ENCODE data around the gene GABRR1. TPM values are rescaled to one million over a fixed set of nuclear protein-coding genes. Genes with fewer than 3 reads are reported as not detected.
A peak's percentile ranks its signal among the peaks of the same experiment; 100 is the strongest.

GABRR1 gene
- total and polyA plus RNA-seq, 2 of the 13 experiments (the other 11 are each of a cell fraction or from before 2014, with no cell fraction given): not detected

DNA sequence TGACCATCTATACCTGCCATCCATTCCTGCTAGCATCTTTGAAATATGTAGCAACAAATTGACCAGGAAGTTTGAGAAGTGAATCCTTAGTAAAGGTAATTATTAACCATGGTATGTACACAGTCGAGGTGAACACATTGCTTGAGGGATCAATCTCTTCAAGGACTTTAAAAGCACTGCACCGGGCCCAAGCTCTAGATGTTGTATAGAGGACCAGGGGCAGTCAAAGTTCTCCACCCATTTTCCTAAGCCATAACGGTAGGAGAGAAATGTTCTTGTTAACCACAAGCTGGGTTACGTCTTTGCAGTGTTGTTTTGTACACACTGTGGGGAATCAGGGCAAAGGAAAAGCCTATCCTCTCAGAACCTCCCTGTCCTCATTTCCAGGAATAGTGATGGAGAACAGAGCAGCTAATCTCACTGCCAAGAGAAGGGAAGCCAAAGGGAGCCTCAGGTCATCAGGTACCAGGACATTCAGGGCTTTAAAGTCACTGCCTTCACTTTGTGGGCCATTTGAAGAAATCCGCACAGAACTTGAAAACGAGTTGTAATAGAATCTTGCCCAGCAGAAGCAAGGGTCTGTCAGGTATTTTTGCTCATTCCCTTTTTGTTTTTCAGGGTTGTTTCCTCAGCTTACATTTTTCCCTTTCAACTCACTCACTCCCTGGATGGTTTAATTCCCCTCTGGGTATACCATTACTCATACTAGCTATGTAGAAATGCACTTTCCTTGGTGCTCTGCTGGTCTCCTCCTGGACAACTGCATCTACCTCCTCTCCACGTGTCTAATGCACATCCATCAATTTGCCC is 76.6 kb downstream of the GABRR1 start (continued):
- TF ChIP-seq POGZ (CRISPR knock-in tag; IDR thresholded peaks at IDR 0.05) (peak; percentile 40; the same call in 1 of the 2 replicates), ZNF121 (CRISPR knock-in tag; IDR thresholded peaks at IDR 0.05) (peak; percentile 87), YEATS2 (CRISPR knock-in tag; IDR thresholded peaks at IDR 0.05; ENCODE audit: borderline replicate concordance) (no peak), ZNF333 (CRISPR knock-in tag; IDR thresholded peaks at IDR 0.05; ENCODE audit: borderline replicate concordance) (no peak), HNRNPK (IDR thresholded peaks at IDR 0.05; ENCODE audit: low read depth, low read length, poor library complexity, severe bottlenecking) (no peak), HNRNPH1 (optimal IDR thresholded peaks at IDR 0.05; ENCODE audit: low read depth, low read length) (no peak), RFX1 (IDR thresholded peaks at IDR 0.05) (no peak), TBP (CRISPR knock-in tag; IDR thresholded peaks at IDR 0.05) (no peak), KAT7 (CRISPR knock-in tag; IDR thresholded peaks at IDR 0.05; ENCODE audit: borderline replicate concordance) (no peak), ELF1 (CRISPR knock-in tag; IDR thresholded peaks at IDR 0.05) (peak; percentile 47; the same call in 1 of the 2 replicates), TEAD2 (CRISPR knock-in tag; IDR thresholded peaks at IDR 0.05) (no peak), ZNF124 (CRISPR knock-in tag; IDR thresholded peaks at IDR 0.05) (no peak), ZSCAN25 (CRISPR knock-in tag; IDR thresholded peaks at IDR 0.05) (no peak), NFKBIZ (CRISPR knock-in tag; IDR thresholded peaks at IDR 0.05) (no peak), TCF7 (IDR thresholded peaks at IDR 0.05; ENCODE audit: low read depth) (peak; percentile 30; the same call in 1 of the 2 replicates), ZNF83 (CRISPR knock-in tag; IDR thresholded peaks at IDR 0.05; ENCODE audit: borderline replicate concordance) (no peak), CHD2 (IDR thresholded peaks at IDR 0.05; ENCODE audit: low read depth, low read length) (no peak), ZNF264 (CRISPR knock-in tag; IDR thresholded peaks at IDR 0.05) (no peak), HOXD1 (CRISPR knock-in tag; IDR thresholded peaks at IDR 0.05) (no peak), ZNF598 (CRISPR knock-in tag; IDR thresholded peaks at IDR 0.05; ENCODE audit: borderline replicate concordance) (no peak), ZNF407 (CRISPR knock-in tag; IDR thresholded peaks at IDR 0.05; ENCODE audit: not compliant biosample characterization) (no peak), GTF3A (CRISPR knock-in tag; conservative IDR thresholded peaks at IDR 0.05) (no peak), SRY (CRISPR knock-in tag; IDR thresholded peaks at IDR 0.05) (no peak), NFE2L1 (CRISPR knock-in tag; IDR thresholded peaks at IDR 0.05; ENCODE audit: borderline replicate concordance) (no peak), ZNF20 (CRISPR knock-in tag; IDR thresholded peaks at IDR 0.05) (no peak), ZFP62 (CRISPR knock-in tag; IDR thresholded peaks at IDR 0.05) (no peak)
